GM23338 (cell line): ENCODE data around the gene AMFR. TPM values are rescaled to one million over a fixed set of nuclear protein-coding genes. Genes with fewer than 3 reads are reported as not detected.

ENCODE experiments used
- ATAC-seq: fragments of 200-7000 bp; cut with Tn5 transposase; 3 replicates; pipeline ENCODE4 v1.9.1; 2020
- DNase-seq: peaks from one replicate; pipeline ENCODE4 v3.0.0-alpha.2; 2015; ENCODE audit warnings: low spot score
- H2AFZ ChIP-seq: fragments of 200-600 bp; sonication (generic); 2 replicates; pipeline ENCODE4 v1.8.0; 2016; ENCODE audit warnings: antibody characterized with exemption, mild to moderate bottlenecking, moderate library complexity
- H3F3A ChIP-seq: fragments of 200-600 bp; sonication (generic); replicated peaks from 2 replicates; pipeline ENCODE4 v1.8.0; 2017; ENCODE audit warnings: antibody characterized with exemption, mixed run types, low read depth
- H3K27ac ChIP-seq: fragments of 200-600 bp; sonication (generic); 2 replicates; pipeline ENCODE4 v1.6.1; 2016; ENCODE audit warnings: low read depth
- H3K27me3 ChIP-seq: fragments of 200-600 bp; sonication (generic); 2 replicates; pipeline ENCODE4 v1.8.0; 2016; ENCODE audit warnings: mild to moderate bottlenecking, mixed run types, moderate library complexity; ENCODE audit not compliant: insufficient read depth
- H3K36me3 ChIP-seq: fragments of 200-600 bp; sonication (generic); 2 replicates; pipeline ENCODE4 v1.8.0; 2016; ENCODE audit warnings: mild to moderate bottlenecking; ENCODE audit not compliant: insufficient read depth
- H3K4me1 ChIP-seq: fragments of 200-600 bp; sonication (generic); 2 replicates; pipeline ENCODE4 v1.8.0; 2016; ENCODE audit warnings: mild to moderate bottlenecking, moderate library complexity; ENCODE audit not compliant: insufficient read depth
- H3K4me2 ChIP-seq: fragments of 200-600 bp; sonication (generic); 2 replicates; pipeline ENCODE4 v1.7.1; 2017; ENCODE audit warnings: mixed run types
- H3K4me3 ChIP-seq: fragments of 200-600 bp; sonication (generic); 2 replicates; pipeline ENCODE4 v1.6.1; 2016; ENCODE audit warnings: mixed run types
- H3K79me2 ChIP-seq: fragments of 200-600 bp; sonication (generic); replicated peaks from 2 replicates; pipeline ENCODE4 v1.8.0; 2017; ENCODE audit warnings: mild to moderate bottlenecking; ENCODE audit not compliant: insufficient read depth
- H3K9me2 ChIP-seq: fragments of 200-600 bp; sonication (generic); 2 replicates; pipeline ENCODE4 v1.8.0; 2017; ENCODE audit not compliant: insufficient read depth
- H4K20me1 ChIP-seq: fragments of 200-600 bp; sonication (generic); replicated peaks from 2 replicates; pipeline ENCODE4 v1.8.0; 2017; ENCODE audit warnings: mild to moderate bottlenecking; ENCODE audit not compliant: insufficient read depth
- H3K27ac Mint-ChIP-seq: 2 replicates; pipeline ENCODE4 v1.8.0; 2020; ENCODE audit warnings: inconsistent platforms, mild to moderate bottlenecking, moderate library complexity, mixed read lengths
- H3K27me3 Mint-ChIP-seq: 3 replicates; pipeline ENCODE4 v1.8.0; 2022; ENCODE audit warnings: low read depth, mild to moderate bottlenecking, moderate library complexity, mixed read lengths, inconsistent platforms; ENCODE audit not compliant: insufficient read depth, poor library complexity
- H3K36me3 Mint-ChIP-seq: 3 replicates; pipeline ENCODE4 v1.8.0; 2021; ENCODE audit warnings: low read depth, mild to moderate bottlenecking, inconsistent platforms, moderate library complexity, mixed read lengths
- H3K4me1 Mint-ChIP-seq: 3 replicates; pipeline ENCODE4 v1.8.0; 2020; ENCODE audit warnings: mild to moderate bottlenecking, inconsistent platforms, mixed read lengths
- H3K4me3 Mint-ChIP-seq: 3 replicates; pipeline ENCODE4 v1.8.0; 2021; ENCODE audit warnings: moderate library complexity, mild to moderate bottlenecking, inconsistent platforms, mixed read lengths
- H3K9me3 Mint-ChIP-seq: 3 replicates; pipeline ENCODE4 v1.8.0; 2020; ENCODE audit warnings: moderate library complexity, mild to moderate bottlenecking, inconsistent platforms, mixed read lengths
- CREB1 ChIP-seq: fragments of 250-450 bp; sonication (Bioruptor Pico); IDR thresholded peaks from 2 replicates; pipeline ENCODE4 v1.5.0; 2020; ENCODE audit warnings: low read depth, mild to moderate bottlenecking, moderate library complexity
- ETS1 ChIP-seq: IDR thresholded peaks from 2 replicates; pipeline ENCODE4 v1.6.1; 2016; ENCODE audit warnings: antibody characterized with exemption
- EZH2 ChIP-seq: fragments of 200-600 bp; sonication (generic); IDR thresholded peaks from one replicate; pipeline ENCODE4 v1.8.0; 2017; ENCODE audit warnings: antibody characterized with exemption, mild to moderate bottlenecking, low read depth; ENCODE audit not compliant: unreplicated experiment
- EZH2phosphoT487 ChIP-seq: fragments of 200-600 bp; sonication (generic); IDR thresholded peaks from one replicate; pipeline ENCODE4 v1.8.1; 2018; ENCODE audit warnings: antibody characterized with exemption; ENCODE audit not compliant: unreplicated experiment
- JUNB ChIP-seq: IDR thresholded peaks from one replicate; pipeline ENCODE4 v1.6.1; 2016; ENCODE audit warnings: antibody characterized with exemption; ENCODE audit not compliant: unreplicated experiment
- POLR2AphosphoS5 ChIP-seq: IDR thresholded peaks from 2 replicates; pipeline ENCODE4 v1.6.1; 2016; ENCODE audit warnings: antibody characterized with exemption, low read depth
- STAT1 ChIP-seq: IDR thresholded peaks from one replicate; pipeline ENCODE4 v1.6.1; 2016; ENCODE audit warnings: antibody characterized with exemption; ENCODE audit not compliant: unreplicated experiment
- ZNF114 ChIP-seq: fragments of 250-450 bp; sonication (Bioruptor Pico); IDR thresholded peaks from 2 replicates; pipeline ENCODE4 v1.5.0; 2020; ENCODE audit warnings: mild to moderate bottlenecking, moderate library complexity
- ZNF331 ChIP-seq: fragments of 250-450 bp; sonication (Bioruptor Pico); IDR thresholded peaks from 2 replicates; pipeline ENCODE4 v1.5.0; 2020; ENCODE audit warnings: low read depth, mild to moderate bottlenecking, moderate library complexity
- polyA plus RNA-seq: library from polyadenylated mRNA; unstranded; fragments of >200 nt; fragmentation: Nextera tagmentation; extraction: Ambion mirVana; gene quantifications from 2 replicates; pipeline ENCODE4 v1.2.1, GENCODE V29; 2016
- total RNA-seq: library from RNA; depleted of rRNA; stranded (reverse); fragments of >200 nt; shearing (Covaris generic); gene quantifications from 2 replicates; pipeline ENCODE4 v1.2.3, GENCODE V29; 2014
- TF ChIP-seq, protein P1 (sequence below): fragments of 250-450 bp; sonication (Bioruptor Pico); IDR thresholded peaks from 2 replicates; pipeline ENCODE4 v1.5.0; 2020; ENCODE audit warnings: mild to moderate bottlenecking, moderate library complexity
- TF ChIP-seq, protein P2 (sequence below): IDR thresholded peaks from one replicate; pipeline ENCODE4 v1.6.1; 2018; ENCODE audit warnings: antibody characterized with exemption; ENCODE audit not compliant: unreplicated experiment

The AMFR gene
- total and polyA plus RNA-seq, 2 experiments from 2014 or later, result 9.0 to 41.1 TPM

DNA sequence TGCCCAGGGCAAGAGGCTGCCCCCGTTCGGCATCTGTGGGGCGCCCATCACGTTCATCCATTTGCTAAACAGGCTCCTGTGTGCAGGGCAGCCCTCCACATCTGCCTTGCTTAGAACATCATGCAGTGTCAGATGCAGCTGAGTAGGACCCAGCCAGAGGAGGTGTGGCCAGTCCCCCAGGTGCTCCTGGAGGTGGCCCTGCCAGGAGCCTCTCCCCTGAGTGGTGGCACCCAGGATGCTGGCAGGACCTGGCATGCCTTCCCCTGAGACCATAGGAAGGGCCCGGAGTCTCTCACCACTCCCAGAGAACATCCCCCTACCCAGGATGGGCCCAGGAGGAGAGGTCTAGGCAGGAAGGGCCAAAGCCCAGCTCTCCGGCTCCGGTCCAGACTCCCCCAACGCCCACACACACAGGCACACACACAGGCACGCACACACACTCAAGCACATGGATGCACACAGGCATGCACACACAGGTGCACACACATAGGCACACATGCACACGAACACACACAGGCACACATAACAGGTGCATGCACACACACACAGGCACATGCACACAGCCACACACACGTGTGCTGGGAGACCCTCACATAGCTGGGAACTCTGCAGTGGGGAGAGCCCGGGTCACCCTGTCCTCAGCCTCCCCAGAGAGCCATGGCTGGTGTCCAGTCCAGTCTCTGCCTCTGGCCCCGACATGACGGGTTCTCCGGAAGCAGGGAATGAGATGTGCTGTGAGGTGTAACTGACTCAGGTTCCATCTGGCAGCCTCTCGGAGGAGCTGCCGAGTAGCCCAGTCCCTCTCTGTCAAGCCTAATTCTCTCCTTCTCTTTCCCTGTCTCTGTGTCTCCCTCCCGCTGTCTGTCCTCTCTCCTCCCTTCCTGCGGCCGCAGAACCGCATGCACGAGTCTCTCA is 74.6 kb downstream of the AMFR start:
- no peaks in the 10 kb centered on the region; the same call in 1 of the 2 replicates for H3F3A ChIP-seq
- no peak overlapping the region for H3K4me3 ChIP-seq
- ATAC-seq (no peak), DNase-seq (no peak)
- no peaks in the 10 kb centered on the region for H3K79me2 ChIP-seq
- H3K27ac Mint-ChIP-seq, result peak overlapping the region; percentile 11; the same call in 1 of the 2 replicates
- peaks cover 5% of the 10 kb centered on the region; the same call in 1 of the 2 replicates for H3K4me1 ChIP-seq
- H3K4me2 ChIP-seq, result no peak overlapping the region
- no peaks in the 10 kb centered on the region for H3K27me3 ChIP-seq
- no peaks in the 10 kb centered on the region; the same call in 1 of the 3 replicates for H3K36me3 Mint-ChIP-seq
- H3K36me3 ChIP-seq, result no peaks in the 10 kb centered on the region
- TF ChIP-seq, protein P1, sequence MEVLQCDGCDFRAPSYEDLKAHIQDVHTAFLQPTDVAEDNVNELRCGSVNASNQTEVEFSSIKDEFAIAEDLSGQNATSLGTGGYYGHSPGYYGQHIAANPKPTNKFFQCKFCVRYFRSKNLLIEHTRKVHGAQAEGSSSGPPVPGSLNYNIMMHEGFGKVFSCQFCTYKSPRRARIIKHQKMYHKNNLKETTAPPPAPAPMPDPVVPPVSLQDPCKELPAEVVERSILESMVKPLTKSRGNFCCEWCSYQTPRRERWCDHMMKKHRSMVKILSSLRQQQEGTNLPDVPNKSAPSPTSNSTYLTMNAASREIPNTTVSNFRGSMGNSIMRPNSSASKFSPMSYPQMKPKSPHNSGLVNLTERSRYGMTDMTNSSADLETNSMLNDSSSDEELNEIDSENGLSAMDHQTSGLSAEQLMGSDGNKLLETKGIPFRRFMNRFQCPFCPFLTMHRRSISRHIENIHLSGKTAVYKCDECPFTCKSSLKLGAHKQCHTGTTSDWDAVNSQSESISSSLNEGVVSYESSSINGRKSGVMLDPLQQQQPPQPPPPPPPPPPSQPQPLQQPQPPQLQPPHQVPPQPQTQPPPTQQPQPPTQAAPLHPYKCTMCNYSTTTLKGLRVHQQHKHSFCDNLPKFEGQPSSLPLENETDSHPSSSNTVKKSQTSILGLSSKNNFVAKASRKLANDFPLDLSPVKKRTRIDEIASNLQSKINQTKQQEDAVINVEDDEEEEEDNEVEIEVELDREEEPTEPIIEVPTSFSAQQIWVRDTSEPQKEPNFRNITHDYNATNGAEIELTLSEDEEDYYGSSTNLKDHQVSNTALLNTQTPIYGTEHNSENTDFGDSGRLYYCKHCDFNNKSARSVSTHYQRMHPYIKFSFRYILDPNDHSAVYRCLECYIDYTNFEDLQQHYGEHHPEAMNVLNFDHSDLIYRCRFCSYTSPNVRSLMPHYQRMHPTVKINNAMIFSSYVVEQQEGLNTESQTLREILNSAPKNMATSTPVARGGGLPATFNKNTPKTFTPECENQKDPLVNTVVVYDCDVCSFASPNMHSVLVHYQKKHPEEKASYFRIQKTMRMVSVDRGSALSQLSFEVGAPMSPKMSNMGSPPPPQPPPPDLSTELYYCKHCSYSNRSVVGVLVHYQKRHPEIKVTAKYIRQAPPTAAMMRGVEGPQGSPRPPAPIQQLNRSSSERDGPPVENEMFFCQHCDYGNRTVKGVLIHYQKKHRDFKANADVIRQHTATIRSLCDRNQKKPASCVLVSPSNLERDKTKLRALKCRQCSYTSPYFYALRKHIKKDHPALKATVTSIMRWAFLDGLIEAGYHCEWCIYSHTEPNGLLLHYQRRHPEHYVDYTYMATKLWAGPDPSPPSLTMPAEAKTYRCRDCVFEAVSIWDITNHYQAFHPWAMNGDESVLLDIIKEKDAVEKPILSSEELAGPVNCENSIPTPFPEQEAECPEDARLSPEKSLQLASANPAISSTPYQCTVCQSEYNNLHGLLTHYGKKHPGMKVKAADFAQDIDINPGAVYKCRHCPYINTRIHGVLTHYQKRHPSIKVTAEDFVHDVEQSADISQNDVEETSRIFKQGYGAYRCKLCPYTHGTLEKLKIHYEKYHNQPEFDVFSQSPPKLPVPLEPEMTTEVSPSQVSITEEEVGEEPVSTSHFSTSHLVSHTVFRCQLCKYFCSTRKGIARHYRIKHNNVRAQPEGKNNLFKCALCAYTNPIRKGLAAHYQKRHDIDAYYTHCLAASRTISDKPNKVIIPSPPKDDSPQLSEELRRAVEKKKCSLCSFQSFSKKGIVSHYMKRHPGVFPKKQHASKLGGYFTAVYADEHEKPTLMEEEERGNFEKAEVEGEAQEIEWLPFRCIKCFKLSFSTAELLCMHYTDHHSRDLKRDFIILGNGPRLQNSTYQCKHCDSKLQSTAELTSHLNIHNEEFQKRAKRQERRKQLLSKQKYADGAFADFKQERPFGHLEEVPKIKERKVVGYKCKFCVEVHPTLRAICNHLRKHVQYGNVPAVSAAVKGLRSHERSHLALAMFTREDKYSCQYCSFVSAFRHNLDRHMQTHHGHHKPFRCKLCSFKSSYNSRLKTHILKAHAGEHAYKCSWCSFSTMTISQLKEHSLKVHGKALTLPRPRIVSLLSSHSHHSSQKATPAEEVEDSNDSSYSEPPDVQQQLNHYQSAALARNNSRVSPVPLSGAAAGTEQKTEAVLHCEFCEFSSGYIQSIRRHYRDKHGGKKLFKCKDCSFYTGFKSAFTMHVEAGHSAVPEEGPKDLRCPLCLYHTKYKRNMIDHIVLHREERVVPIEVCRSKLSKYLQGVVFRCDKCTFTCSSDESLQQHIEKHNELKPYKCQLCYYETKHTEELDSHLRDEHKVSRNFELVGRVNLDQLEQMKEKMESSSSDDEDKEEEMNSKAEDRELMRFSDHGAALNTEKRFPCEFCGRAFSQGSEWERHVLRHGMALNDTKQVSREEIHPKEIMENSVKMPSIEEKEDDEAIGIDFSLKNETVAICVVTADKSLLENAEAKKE (CRISPR knock-in tag), result no peak
- TF ChIP-seq CREB1 (no peak), ETS1 (no peak), EZH2phosphoT487 (no peak), STAT1 (no peak), ZNF331 (CRISPR knock-in tag) (no peak), POLR2AphosphoS5 (no peak), EZH2 (no peak), ZNF114 (CRISPR knock-in tag) (no peak), JUNB (no peak)
- TF ChIP-seq, protein P2, sequence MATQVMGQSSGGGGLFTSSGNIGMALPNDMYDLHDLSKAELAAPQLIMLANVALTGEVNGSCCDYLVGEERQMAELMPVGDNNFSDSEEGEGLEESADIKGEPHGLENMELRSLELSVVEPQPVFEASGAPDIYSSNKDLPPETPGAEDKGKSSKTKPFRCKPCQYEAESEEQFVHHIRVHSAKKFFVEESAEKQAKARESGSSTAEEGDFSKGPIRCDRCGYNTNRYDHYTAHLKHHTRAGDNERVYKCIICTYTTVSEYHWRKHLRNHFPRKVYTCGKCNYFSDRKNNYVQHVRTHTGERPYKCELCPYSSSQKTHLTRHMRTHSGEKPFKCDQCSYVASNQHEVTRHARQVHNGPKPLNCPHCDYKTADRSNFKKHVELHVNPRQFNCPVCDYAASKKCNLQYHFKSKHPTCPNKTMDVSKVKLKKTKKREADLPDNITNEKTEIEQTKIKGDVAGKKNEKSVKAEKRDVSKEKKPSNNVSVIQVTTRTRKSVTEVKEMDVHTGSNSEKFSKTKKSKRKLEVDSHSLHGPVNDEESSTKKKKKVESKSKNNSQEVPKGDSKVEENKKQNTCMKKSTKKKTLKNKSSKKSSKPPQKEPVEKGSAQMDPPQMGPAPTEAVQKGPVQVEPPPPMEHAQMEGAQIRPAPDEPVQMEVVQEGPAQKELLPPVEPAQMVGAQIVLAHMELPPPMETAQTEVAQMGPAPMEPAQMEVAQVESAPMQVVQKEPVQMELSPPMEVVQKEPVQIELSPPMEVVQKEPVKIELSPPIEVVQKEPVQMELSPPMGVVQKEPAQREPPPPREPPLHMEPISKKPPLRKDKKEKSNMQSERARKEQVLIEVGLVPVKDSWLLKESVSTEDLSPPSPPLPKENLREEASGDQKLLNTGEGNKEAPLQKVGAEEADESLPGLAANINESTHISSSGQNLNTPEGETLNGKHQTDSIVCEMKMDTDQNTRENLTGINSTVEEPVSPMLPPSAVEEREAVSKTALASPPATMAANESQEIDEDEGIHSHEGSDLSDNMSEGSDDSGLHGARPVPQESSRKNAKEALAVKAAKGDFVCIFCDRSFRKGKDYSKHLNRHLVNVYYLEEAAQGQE, result no peak
- H2AFZ ChIP-seq, result no peak overlapping the region
- H3K9me3 Mint-ChIP-seq, result no peaks in the 10 kb centered on the region
- H3K27ac ChIP-seq, result no peak overlapping the region
- peaks cover 3% of the 10 kb centered on the region for H3K4me1 Mint-ChIP-seq
- H4K20me1 ChIP-seq, result no peaks in the 10 kb centered on the region
- H3K27me3 Mint-ChIP-seq, result peaks cover 12% of the 10 kb centered on the region
- no peak overlapping the region for H3K4me3 Mint-ChIP-seq
- H3K9me2 ChIP-seq, result no peaks in the 10 kb centered on the region
